SKM-1 treated with dmso at 0.1 percent for 144 hours (cell line): Measurements from ENCODE around the gene NAA35.
"Not testable (repeated sequence)": the region's sequence is repeated elsewhere in the genome, so short reads cannot be mapped to it uniquely, and the experiment has no call there.

Experiments used
- DNase-seq: peaks from one replicate; lab custom pipeline; 2025; ENCODE audit not compliant: unreplicated experiment; lab: John Stamatoyannopoulos, UW

The NAA35 gene

GRCh38 chr9:85940832-85941621, at the start of gene NAA35:
NAA35 (plus strand) TSS chr9:85941146; CDS start chr9:85942160, 1,014 bp downstream.
- peak; percentile 86 for DNase-seq

- no peak for DNase-seq
Observed at GRCh38 chr9:85892401-85892800, 48.5 kb upstream of the NAA35 start.

GRCh38 chr9:85895685-85896084, 45.3 kb upstream of the NAA35 start:
- DNase-seq = no peak

GRCh38 chr9:85897848-85898247, 43.1 kb upstream of the NAA35 start:
- peak; percentile 47 for DNase-seq

GRCh38 chr9:85898332-85898731, 42.6 kb upstream of the NAA35 start:
- no peak for DNase-seq

- no peak for DNase-seq
Observed at GRCh38 chr9:85899388-85899787, 41.6 kb upstream of the NAA35 start.

- peak; percentile 43 for DNase-seq
Observed at GRCh38 chr9:85900504-85901201, 40.3 kb upstream of the NAA35 start.

GRCh38 chr9:85904975-85905374, 36.0 kb upstream of the NAA35 start:
- DNase-seq = no peak

- DNase-seq = no peak
Observed at GRCh38 chr9:85905957-85906356, 35.0 kb upstream of the NAA35 start.

- no peak for DNase-seq
Observed at GRCh38 chr9:85909390-85909789, 31.6 kb upstream of the NAA35 start.

GRCh38 chr9:85914108-85914507, 26.8 kb upstream of the NAA35 start:
- DNase-seq = no peak

GRCh38 chr9:85917756-85918155, 23.2 kb upstream of the NAA35 start:
- no peak for DNase-seq

GRCh38 chr9:85925493-85925892, 15.5 kb upstream of the NAA35 start:
- DNase-seq = no peak

GRCh38 chr9:85927076-85927475, 13.9 kb upstream of the NAA35 start:
- DNase-seq = no peak

- DNase-seq = no peak
Observed at GRCh38 chr9:85931495-85931894, 9.5 kb upstream of the NAA35 start.

- DNase-seq = not testable (repeated sequence)
Observed at GRCh38 chr9:85935950-85936349, 5.0 kb upstream of the NAA35 start.

GRCh38 chr9:85940275-85940831, 593 bp upstream of the NAA35 start:
- no peak for DNase-seq

GRCh38 chr9:85941622-85941940, 635 bp downstream of the NAA35 start:
- DNase-seq = no peak

GRCh38 chr9:85941966-85942912, 1.3 kb downstream of the NAA35 start:
- DNase-seq = no peak

- DNase-seq = no peak
Observed at GRCh38 chr9:85942913-85943709, 2.2 kb downstream of the NAA35 start.
